GM18868 (cell line): ENCODE measurements around the gene ECSIT.
A peak's percentile ranks its signal among the peaks of the same experiment; 100 is the strongest.

Source experiments
- ATAC-seq: cut with Tn5 transposase; IDR thresholded peaks from one replicate; pipeline ENCODE4 v1.9.1; 2021; ENCODE audit warnings: mild to moderate bottlenecking, moderate library complexity; ENCODE audit not compliant: unreplicated experiment

Gene ECSIT

DNA sequence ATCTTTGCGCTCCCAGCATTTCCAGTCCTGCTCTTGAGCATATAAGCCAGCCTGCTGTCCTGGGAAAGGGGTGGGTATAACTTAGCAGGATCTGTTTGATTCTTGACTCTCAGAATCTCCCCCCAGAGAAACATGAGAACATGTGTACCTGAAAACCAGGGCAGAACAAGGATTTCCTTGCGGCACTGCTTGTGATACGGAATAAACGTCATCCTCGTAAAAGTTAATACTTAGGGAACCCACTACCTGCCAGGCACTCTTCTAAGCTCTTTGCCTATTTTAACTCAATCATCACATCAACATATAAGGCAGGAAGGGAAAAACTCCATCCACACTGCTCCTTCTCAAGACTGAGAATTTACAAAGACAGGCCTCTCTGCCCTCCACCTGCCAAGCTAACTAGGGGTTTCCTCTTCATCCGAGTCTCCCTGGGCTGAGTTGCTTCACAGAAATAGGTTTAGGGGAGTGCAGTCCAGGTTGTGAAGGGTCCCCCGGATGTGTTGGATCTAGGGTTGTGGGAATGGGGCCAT is 24.4 kb downstream of the ECSIT start:
- no peak for ATAC-seq

GRCh38 chr19:11499890-11500420 is 29.0 kb downstream of the ECSIT start:
- ATAC-seq: no peak

DNA sequence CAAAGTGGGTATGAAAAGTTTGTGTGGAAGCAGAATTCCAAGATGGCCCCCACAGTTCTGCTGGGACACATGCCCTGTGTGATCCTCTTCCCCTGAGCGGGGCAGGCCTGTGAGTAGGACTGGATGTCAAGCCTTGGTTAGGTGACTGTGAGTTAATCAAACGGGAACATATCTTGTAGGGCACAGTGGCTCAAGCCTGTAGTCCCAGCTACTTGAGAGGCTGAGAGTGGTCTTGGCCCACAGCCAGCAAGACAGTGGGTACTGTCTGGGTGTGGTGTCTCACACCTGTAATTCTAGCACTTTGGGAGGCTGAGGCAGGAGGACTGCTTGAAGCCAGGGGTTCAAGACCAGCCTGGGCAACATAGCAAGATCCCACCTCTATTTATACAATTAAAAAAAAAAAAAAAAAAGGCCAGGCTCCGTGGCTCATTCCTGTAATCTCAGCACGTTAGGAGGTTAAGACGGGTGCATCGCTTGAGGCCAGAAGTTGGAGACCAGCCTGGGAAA is 29.7 kb downstream of the ECSIT start:
- ATAC-seq: no peak

DNA sequence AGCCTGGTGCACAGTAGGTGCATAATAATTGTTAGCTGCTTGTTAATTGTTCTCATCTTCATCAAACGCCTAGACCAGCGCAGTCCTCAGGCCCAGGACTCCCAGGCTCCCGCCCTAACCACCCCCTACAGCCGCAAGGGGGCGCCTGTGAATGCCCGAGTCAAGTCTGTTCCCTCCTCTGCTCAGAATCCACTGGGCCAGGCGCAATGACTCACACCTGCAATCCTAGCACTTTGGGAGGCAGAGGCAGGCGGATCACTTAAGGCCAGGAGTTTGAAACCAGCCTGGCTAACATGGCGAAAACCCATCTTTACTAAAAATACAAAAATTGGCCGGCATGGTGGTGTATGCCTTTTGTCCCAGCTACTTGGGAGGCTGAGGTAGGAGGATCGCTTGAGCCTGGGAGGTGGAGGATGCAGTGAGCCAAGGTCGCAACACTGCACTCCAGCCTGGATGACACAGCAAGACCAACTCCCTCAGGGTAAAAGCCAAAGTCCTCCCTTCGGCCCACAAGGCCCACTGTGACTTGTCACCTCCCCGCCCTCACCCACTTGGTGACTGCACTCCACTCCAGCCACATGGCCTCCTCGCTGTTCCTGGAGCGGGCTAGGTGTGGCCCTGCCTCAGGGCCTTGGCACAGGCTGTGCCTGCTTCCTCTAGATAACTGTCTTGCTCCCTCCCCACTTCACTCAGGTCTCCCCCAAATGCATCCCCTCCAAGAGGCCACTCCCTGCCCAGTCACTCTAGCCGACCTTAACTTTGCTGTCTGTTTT is 32.4 kb downstream of the ECSIT start:
- no peak for ATAC-seq

DNA sequence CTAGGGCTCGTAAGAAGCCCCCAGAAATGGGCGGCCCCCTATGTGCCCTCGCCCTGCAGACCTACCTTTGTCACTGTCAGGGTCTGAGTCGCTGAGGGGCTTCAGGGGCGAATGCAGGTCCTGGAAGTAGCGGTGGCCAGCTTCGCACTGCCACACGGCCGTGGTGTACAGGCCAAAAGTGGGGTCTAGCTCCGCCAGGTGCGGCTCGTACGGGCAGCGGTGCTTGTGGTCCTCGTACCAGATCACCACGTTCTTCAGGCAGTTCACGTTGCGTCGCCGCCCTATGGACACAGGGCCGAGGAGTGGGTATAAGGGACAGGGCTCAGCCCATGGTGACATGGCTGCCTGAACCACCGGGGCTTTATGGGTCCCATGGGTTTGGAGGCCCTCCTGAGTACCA is 33.0 kb downstream of the ECSIT start:
- no peak for ATAC-seq

DNA sequence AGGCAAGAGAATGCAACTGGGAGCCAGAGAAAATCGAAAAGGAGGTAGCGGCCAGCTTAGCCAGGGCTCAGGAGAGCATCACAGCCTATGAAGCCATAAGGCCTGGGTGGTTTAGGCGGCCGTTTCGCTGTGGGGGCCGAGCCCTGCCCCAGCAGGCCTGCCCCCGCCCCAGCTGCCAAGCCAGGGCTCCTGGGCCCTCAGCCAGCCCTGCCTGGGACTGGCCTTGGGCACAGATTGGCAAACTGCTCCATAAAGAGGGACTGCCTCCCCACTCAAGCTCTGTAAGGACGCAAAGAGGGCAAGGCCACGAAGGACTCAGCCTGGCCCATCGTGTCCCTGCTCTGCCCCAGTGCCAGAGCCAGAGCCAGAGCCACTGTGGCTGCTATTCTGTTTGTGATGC is 33.5 kb downstream of the ECSIT start:
- ATAC-seq: no peak

GRCh38 chr19:11494634-11495285 is 34.2 kb downstream of the ECSIT start:
- no peak for ATAC-seq

- no peak for ATAC-seq
These were observed 39.6 kb downstream of the ECSIT start for GRCh38 chr19:11489378-11489777.

DNA sequence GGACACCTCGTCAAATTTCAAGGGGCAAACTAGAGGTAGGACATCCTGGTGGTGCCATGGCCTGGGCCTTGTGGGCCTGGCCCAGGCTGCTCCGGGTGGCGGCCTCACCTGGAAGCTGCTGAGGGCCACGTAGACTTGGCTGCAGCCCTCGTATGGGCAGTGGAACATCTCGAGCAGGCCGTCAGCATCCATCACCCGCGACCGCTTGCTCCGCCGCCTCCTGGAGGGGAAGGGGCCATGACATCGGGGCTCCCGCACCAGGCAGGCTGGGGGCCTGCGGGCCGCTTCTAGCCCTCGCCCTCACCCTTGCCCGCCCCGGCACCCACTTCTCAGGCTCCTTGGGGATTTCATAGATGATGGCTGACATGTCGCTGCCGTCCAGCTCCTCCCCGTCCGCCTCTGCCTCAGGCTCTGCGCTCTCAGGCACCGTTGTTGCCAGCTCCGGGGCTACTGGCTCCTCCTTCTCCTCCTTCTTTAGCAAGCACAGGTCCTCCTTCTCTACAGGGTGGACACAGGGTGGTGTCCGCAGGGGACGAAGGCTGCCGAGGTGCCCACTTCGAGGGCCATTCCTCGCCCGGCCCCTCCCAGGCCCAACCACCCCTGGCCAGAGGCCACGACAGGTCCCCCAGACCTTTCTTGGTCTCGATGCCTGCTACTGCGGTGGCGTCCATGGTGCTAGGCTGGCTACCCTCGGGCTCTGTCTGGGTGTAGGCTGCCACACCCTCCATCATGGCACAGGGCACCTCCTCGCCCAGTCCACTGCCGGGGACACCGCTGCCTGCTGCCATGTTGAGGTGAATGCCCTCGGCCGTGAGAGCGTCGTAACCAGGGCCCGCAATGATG is 42.1 kb downstream of the ECSIT start:
- no peak for ATAC-seq

DNA sequence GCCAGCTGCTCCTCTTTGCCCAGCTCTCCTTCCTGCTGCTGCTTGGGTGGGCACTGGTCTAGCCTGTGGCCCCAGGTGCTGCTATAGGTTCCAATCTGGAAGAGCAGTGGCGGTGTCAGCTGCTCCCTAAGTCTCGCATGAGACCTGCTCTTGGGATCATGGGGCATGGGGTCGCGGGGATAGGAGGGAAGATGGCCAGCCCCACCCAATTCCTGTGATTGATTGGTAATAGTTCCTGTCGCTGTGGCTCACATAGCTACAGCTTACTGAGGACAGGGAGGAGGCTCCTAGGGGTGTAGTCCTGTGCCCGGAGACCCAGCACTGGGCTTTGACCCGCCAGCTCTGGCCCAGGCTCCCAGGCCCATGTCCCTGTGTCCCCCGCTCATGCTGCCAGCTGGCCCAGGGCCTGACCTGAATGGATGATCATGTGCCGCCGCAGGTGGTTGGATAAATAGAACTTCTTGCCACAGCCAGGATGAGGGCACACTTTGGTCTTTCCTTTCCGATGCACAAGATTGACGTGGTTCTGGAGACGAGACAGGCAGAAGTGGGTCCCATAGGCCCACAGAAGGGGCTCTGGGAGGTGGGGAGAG is 43.6 kb downstream of the ECSIT start:
- ATAC-seq: no peak

GRCh38 chr19:11483366-11484111 is 45.4 kb downstream of the ECSIT start:
- ATAC-seq: no peak

- peak; percentile 51 for ATAC-seq
These were observed 46.4 kb downstream of the ECSIT start for GRCh38 chr19:11482384-11483050.

- peak; percentile 82 for ATAC-seq
These were observed 47.2 kb downstream of the ECSIT start for GRCh38 chr19:11481534-11482383.

GRCh38 chr19:11480715-11481533 is 48.0 kb downstream of the ECSIT start, which contains the start of gene ELAVL3:
TSS of gene ELAVL3 (minus strand) at chr19:11481046. CDS start at chr19:11480608, 438 bp downstream.
- no peak for ATAC-seq

- ATAC-seq: no peak
These were observed 48.8 kb downstream of the ECSIT start for GRCh38 chr19:11479898-11480714.

GRCh38 chr19:11479090-11479897 is 49.6 kb downstream of the ECSIT start:
- ATAC-seq: no peak
